Motor neuron (in vitro differentiated cells): ENCODE data around the gene RTP3. TPM values are rescaled to one million over a fixed set of nuclear protein-coding genes. Genes with fewer than 3 reads are reported as not detected.
"Not testable (repeated sequence)": the region's sequence is repeated elsewhere in the genome, so short reads cannot be mapped to it uniquely, and the experiment has no call there.

Experiments used
- ATAC-seq, 8 experiments: fragments of 200-7000 bp; cut with Tn5 transposase; replicated peaks in 6 of 8; 2 replicates each; pipeline ENCODE4 v1.8.0; 2021; ENCODE audit warnings: mild to moderate bottlenecking in 8 of 8, moderate library complexity in 8 of 8
- H3K27ac ChIP-seq, 2 donors: fragments of 250-450 bp; sonication (Bioruptor Pico); 2 replicates each; pipeline ENCODE4 v1.9.0; 2021; ENCODE audit warnings: antibody characterized with exemption in 2 of 2, mild to moderate bottlenecking in 2 of 2, moderate library complexity in 1 of 2
- H3K4me1 ChIP-seq, 2 donors: fragments of 250-450 bp; sonication (Bioruptor Pico); replicated peaks in 1 of 2; 2 replicates each; pipeline ENCODE4 v1.6.1; 2021; ENCODE audit warnings: antibody characterized with exemption in 2 of 2, mild to moderate bottlenecking in 2 of 2, moderate library complexity in 1 of 2
- H3K4me3 ChIP-seq, 5 donors: fragments of 250-450 bp; sonication (Bioruptor Pico); 2 replicates each; pipeline ENCODE4 v1.9.0; 2021; ENCODE audit warnings: antibody characterized with exemption in 5 of 5, mild to moderate bottlenecking in 5 of 5, moderate library complexity in 4 of 5
- WGBS, 10 experiments: fragments of 450-650 bp; shearing (Covaris generic); methylation state at CpG; one replicate each; pipeline ENCODE4 v1.0.0; 2022; 5-methylcytosine and 5-hydroxymethylcytosine counted together
- in situ Hi-C, 9 experiments: fragments of 400-800 bp; cut with MboI; loops; one replicate each; pipeline ENCODE4 v1.15.0; 2021; ENCODE audit warnings: low sequenced_read_pairs in 9 of 9, low pct_unique_long_range_greater_than_20kb in 2 of 9; ENCODE audit not compliant: unreplicated experiment in 9 of 9
- total RNA-seq, 8 experiments: library from RNA; unstranded; fragments of 300-600 nt; gene quantifications; 2 replicates each; pipeline versions ENCODE4 v1.2.3 to v1.2.4, GENCODE V29; 2022

Gene RTP3
- total RNA-seq, 8 experiments from 2014 or later, result 0.28 TPM; not detected in 7

DNA sequence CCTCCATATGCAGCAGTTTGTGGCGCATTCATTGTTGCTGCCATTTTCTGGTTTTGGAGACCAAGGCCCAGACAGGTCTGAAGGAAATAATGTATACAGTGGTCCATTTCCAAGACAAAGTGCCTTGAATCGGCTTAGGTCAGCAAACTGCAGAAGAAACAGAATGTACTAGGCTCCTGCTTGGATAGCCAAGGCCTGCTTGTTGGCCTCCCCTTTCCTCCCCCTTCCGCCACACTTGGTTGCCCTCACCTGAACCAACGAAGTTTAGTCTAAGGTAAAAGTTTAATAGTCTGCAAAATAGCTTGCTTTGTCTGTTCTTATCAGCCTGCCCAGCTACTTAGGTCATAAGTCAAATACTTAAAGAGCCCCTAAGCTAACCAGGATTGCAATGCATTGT lies 12.0 kb upstream of the RTP3 start:
- no peak for ATAC-seq
- in situ Hi-C loops, result loop anchor here in 4 of 9 experiments (25.0 kb wide), 2 partner anchors 152 to 427 kb away; no protein-coding TSS in a partner anchor
- Histone ChIP-seq H3K4me3 (no peak overlapping the region), H3K4me1 (peaks cover 0 to 4% of the 10 kb centered on the region in 2 donors), H3K27ac (no peak overlapping the region)
- WGBS, 10 experiments, result 20 to 92% (median 73%) methylated on average over 1 to 4 of the region's 4 CpGs; no CpG with 5 or more reads in 3 of the 10 experiments

DNA sequence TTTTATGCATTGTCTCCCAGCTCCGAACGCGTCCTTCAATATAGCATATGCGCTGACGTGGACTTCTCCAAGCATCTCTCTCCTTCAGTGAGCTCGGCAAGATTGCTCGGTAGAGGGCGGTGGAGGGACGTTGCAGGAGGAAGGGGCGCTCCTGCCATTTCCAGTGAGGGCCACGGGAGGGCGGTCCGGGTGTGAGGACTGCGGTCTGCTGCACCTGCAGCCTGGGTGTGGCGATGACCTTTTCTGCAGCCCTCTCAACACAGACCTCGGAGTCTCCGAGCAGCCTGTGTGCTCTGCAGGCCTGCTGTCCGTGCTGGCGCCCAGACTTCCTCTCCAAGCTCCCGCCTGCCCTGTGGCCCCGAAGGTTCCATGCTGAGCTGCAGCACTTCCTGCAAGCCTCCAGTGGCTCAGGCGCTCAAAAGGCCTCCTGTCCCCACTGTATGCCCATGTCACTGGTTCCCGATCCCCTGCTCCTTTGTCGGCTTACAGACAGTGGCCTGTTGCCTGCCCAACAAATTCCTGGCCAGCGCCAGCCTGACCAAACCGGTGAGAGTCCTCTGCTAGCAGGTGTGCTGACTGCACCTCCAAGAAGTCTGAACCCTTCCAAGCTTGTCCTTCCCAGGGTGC lies 8.9 kb upstream of the RTP3 start:
- in situ Hi-C loops, result loop anchor here in 4 of 9 experiments (25.0 kb wide), 2 partner anchors 148 to 423 kb away; no protein-coding TSS in a partner anchor
- WGBS, 10 experiments, result 3 to 36% (median 19%) methylated on average over 7 to 14 of the region's 26 CpGs; no CpG with 5 or more reads in 6 of the 10 experiments
- no peak overlapping the region for H3K27ac ChIP-seq
- peak; percentile 96 to 99 (median 96) for ATAC-seq
- peaks cover 0 to 4% of the 10 kb centered on the region in 2 donors for H3K4me1 ChIP-seq
- no peak overlapping the region for H3K4me3 ChIP-seq

DNA sequence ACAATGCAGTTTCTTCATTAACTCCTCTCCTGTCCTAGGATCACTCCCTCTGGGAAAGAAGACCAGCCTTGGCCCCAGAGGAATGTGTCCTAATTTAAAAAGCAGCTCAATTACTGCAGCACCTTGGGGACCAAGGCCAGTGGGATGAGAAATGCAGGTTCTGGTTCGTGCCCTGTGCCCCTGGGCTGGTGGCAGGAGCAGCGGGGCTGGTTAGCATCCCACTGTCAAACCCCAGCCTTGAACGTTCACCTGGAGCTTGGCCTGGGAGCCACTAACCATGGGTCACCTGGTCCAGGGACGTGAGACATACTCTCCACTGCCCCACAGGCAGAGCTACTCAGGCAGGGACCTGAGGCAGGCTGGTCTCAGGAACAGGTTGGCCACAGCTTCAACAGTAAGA lies 8.4 kb upstream of the RTP3 start:
- in situ Hi-C loops, result loop anchor here in 4 of 9 experiments (25.0 kb wide), 2 partner anchors 148 to 423 kb away; no protein-coding TSS in a partner anchor
- ATAC-seq, result no peak

DNA sequence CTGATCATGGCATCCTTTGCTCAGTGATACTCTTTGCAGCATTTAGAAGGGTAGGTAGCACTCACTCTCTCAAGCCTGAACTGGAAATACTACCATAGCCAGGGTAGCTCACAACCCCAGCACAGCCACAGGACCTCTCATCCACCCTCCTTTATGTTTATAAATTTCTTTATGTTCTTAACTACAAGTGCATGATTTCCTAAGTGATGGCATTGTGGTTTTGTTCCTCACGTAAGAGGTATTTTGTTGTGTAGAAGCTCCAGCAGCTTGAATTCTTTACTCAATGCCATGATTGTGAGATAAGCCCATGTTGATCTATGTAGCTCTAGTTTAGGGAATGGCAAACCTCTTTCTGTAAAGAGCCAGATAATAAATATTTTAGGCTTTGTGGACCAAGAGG lies 7.9 kb upstream of the RTP3 start:
- Histone ChIP-seq H3K27ac (no peak overlapping the region), H3K4me1 (peaks cover 0 to 4% of the 10 kb centered on the region in 2 donors), H3K4me3 (no peak overlapping the region)
- WGBS, 10 experiments, result 0 to 100% (median 90%) methylated on average over 1 of the region's 1 CpG; no CpG with 5 or more reads in 2 of the 10 experiments
- in situ Hi-C loops, result loop anchor here in 4 of 9 experiments (25.0 kb wide), 2 partner anchors 147 to 422 kb away; no protein-coding TSS in a partner anchor
- no peak for ATAC-seq

More for the DNA sequence above, 8.4 kb upstream of the RTP3 start:
- Histone ChIP-seq H3K27ac (no peak overlapping the region), H3K4me3 (no peak overlapping the region), H3K4me1 (peaks cover 0 to 4% of the 10 kb centered on the region in 2 donors)
- 60 to 100% (median 86%) methylated on average over 1 to 3 of the region's 4 CpGs; no CpG with 5 or more reads in 3 of the 10 experiments for WGBS, 10 experiments

DNA sequence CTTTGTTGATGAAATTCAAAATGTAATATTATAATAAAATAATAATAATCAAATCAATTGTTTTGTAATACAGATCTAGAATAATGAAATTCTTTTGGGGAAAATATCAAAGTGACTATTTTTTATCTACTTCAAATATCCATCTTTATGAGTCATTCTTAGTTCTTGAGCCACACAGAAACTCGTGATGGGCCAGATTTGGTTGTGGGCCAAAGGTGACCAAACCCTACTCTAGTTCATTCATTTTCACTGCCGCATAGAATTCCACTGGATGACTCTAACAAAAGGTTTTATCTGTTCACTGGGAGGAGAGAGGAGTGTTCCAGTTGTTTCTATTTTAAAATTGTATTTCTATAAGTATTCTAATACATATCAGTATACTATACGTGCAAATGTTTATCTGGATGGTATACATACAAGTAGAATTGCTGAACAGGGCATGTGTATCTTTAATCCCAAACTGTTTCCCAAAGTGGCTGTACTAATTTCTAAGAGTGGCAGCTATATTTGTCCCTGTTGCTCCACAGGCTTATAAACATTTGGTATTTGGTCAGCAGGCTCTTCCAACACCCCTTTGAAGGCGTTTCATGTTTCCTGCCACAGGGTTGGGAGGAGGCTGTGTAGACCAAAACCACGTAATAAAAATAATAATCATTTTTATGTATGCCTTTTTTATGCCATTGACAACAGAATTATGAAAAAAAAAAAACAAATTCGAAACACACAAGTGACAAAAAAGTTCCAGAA lies 7.3 kb upstream of the RTP3 start:
- Histone ChIP-seq H3K4me1 (peaks cover 0 to 4% of the 10 kb centered on the region in 2 donors), H3K27ac (no peak overlapping the region), H3K4me3 (no peak overlapping the region)
- 15 to 93% (median 77%) methylated on average over 2 to 6 of the region's 6 CpGs for WGBS, 10 experiments
- ATAC-seq, result peak in 2 of 8 experiments; percentile 9 to 37
- in situ Hi-C loops, result loop anchor here in 4 of 9 experiments (25.0 kb wide), 2 partner anchors 147 to 422 kb away; no protein-coding TSS in a partner anchor

DNA sequence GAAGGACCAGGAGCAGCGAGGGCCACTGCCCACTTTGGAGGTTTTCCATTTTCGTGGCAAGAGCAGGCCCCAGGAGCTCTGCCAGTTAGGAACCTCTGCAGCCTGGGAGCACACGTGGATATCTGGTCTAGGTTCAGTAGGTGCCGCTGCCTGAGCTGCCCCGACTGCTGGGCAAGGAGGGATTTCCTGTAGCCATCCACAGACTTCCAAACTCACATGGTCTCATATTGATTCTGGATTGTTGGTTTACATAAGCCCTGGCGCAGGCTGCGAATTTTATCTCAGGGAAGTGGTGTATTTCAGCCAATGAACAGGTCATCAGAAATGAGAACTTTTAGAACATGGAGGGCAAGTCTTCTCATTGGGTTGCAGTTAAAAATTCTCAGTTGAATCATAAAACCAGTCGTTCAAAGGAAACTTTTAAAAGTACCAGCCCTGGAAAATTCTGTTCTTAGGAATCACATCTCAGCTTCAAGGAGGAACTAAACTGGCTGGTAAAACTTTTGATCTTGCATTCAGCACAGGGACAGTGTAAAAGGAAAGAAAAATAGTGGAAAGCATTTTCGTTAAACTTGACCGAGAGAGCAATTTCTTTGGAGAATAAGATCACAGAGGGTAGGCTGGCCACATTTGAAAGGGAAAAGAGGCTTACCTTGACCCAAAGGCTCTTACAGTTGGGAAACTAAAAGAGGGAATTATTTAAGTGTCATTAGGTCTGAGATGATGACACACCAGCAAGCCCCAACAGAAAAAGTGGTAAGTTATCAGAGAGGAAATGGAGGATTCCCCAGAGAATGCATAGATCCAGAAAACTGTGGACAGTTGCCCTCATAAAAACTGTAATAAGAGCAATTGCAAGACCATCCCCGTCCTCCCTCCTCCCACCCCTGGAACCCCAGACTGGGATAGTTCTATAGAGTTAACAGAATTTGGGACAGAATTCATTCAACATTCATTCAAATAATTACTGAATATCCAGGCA lies 6.4 kb upstream of the RTP3 start:
- H3K4me1 ChIP-seq, result peaks cover 0 to 4% of the 10 kb centered on the region in 2 donors
- ATAC-seq, result no peak
- H3K27ac ChIP-seq, result no peak overlapping the region
- WGBS, 10 experiments, result 60 to 100% (median 84%) methylated on average over 1 to 10 of the region's 11 CpGs; no CpG with 5 or more reads in 1 of the 10 experiments
- no peak overlapping the region for H3K4me3 ChIP-seq
- in situ Hi-C loops, result loop anchor here in 4 of 9 experiments (25.0 kb wide), 2 partner anchors 146 to 421 kb away; no protein-coding TSS in a partner anchor

DNA sequence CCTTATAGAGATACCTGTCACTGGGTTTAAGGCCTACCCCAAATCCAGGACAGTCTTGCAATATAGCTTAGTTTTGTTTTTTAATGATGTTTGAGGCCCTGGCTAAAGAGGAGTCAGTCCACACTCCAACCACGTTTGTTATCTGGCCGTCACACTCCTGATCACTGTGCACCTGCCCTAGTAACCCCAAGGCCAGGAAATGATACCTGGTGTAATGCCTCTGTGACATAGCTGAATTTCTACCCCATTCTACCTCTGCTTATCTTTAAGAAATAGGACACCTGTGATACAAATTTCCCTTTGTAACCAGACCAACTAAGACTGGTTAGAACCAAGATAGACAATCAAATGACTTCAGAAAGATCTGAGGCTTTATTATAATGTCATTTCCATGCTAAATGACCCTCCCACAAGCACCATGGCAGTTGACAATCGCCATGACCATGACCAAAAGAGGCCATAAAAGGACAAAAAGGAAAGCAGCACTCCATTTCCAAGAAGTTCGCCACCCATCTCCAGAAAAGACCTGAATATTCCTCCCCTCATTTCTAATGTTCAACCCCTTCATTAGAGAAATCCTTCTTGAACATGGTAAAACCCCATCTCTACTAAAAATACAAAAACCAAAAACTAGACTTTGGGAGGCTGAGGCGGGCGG lies 4.8 kb upstream of the RTP3 start:
- ATAC-seq, result no peak
- no peak overlapping the region for H3K27ac ChIP-seq
- in situ Hi-C loops, result loop anchor here in 4 of 9 experiments (25.0 kb wide), 2 partner anchors 144 to 419 kb away; no protein-coding TSS in a partner anchor
- 33 to 100% (median 80%) methylated on average over 1 to 4 of the region's 6 CpGs for whole genome bisulfite sequencing, 10 experiments
- H3K4me1 ChIP-seq, result peaks cover 0 to 4% of the 10 kb centered on the region in 2 donors
- no peak overlapping the region for H3K4me3 ChIP-seq

DNA sequence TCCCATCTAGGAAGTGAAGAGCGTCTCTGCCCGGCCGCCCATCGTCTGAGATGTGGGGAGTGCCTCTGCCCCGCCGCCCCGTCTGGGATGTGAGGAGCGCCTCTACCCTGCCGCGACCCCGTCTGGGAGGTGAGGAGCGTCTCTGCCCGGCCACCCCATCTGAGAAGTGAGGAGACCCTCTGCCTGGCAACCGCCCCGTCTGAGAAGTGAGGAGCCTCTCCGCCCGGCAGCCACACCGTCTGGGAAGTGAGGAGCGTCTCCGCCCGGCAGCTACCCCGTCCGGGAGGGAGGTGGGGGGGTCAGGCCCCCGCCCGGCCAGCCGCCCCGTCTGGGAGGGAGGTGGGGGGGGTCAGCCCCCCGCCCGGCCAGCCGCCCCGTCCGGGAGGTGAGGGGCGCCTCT lies 3.3 kb upstream of the RTP3 start:
- not testable (repeated sequence) for H3K4me3 ChIP-seq, H3K27ac ChIP-seq, H3K4me1 ChIP-seq, ATAC-seq
- in situ Hi-C loops, result loop anchor here in 4 of 9 experiments (25.0 kb wide), 2 partner anchors 143 to 418 kb away; no protein-coding TSS in a partner anchor
- WGBS, 10 experiments, result no CpG with 5 or more reads among the region's 33 CpGs

DNA sequence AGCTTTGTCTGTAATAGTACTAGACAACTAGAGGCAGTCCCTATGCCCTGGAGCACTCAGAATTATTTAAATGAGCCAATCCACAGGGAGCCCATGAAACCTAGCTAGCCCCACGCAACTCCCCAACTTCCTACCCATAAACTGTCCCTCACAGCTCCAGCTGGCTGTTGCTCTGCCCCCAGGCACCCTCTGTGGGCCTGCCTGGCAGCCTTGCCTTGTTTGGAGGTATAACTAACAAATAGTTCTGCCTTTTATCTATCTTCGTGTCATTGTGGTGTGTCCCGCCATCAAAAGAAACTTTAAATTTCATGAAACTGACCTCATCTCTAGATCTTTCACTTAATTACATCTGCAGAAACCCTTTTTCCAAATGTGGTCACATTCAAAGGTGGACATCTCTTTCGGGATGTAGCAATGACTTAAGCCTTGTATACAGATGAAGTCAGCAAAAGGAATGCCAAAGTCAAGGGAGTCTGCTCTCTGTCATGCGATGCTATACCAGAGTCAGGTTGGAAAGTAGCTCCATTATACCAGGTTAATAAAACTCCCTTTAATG lies 1.8 kb upstream of the RTP3 start:
- peak in 4 of 8 experiments; percentile 21 to 76 (median 48) for ATAC-seq
- WGBS, 10 experiments, result 18 to 93% (median 81%) methylated on average over 1 to 5 of the region's 5 CpGs; no CpG with 5 or more reads in 1 of the 10 experiments

DNA sequence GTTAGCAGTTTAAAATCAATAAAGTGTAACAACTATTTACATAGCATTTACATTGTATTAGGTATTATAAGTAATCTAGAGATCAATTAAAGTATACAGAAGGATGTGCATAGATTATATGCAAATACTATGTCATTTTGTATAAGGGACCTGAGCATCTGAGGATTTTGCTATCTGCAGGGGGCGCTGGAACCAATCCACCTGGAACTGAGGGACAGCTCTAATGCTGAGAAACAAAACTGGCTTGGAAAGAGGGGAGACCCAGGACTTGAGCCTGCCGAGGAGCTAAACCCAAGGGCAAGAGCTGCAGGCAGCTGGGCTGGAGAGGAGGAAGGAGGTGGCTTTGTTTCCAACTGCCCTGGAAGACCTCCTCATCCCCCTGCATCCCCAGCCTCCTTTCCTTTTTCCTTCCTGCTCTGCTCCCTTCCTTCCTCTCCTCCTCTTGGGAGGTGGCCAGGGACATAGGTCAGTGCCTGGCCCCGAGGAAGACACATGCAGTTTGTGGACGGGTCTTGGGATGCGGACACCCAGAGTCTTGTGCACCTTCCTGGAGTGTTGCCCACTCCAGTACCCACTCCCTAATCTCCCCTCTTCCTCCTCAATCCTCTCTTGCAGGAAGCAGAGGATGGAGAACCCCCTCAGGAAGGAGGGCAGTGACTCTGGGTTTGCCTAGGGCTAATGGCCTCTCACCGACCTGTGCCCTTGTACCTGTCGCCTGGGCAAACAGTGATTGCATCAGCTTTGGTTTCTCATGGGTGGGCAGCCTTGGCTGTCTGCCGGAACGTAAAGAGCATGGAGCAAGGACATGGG lies 825 bp upstream of the RTP3 start:
- in situ Hi-C loops, result loop anchor here in 4 of 9 experiments (25.0 kb wide), 2 partner anchors 140 to 415 kb away; no protein-coding TSS in a partner anchor
- no peak overlapping the region for H3K4me3 ChIP-seq
- peaks cover 0 to 8% of the 10 kb centered on the region in 2 donors for H3K4me1 ChIP-seq
- ATAC-seq, result peak in 3 of 8 experiments; percentile 21 to 47 (median 37)
- no peak overlapping the region for H3K27ac ChIP-seq
- WGBS, 10 experiments, result 0 to 100% (median 62%) methylated on average over 1 to 7 of the region's 9 CpGs; no CpG with 5 or more reads in 1 of the 10 experiments

More for the DNA sequence above, 1.8 kb upstream of the RTP3 start:
- H3K27ac ChIP-seq, result no peak overlapping the region
- no peak overlapping the region for H3K4me3 ChIP-seq
- peaks cover 0 to 8% of the 10 kb centered on the region in 2 donors for H3K4me1 ChIP-seq
- in situ Hi-C loops, result loop anchor here in 4 of 9 experiments (25.0 kb wide), 2 partner anchors 141 to 416 kb away; no protein-coding TSS in a partner anchor
